GM18951 (cell line): Measurements from ENCODE around the gene MRPL14.
A peak's percentile ranks its signal among the peaks of the same experiment; 100 is the strongest.

Source experiments
- POLR2A ChIP-seq: IDR thresholded peaks from 4 replicates; pipeline ENCODE4 v1.6.1; 2011; ENCODE audit warnings: mild to moderate bottlenecking; ENCODE audit not compliant: insufficient read length, insufficient read depth; ENCODE audit errors: extremely low read depth
- in situ Hi-C: fragments of 300-500 bp; cut with MboI; formaldehyde crosslinking; loops from one replicate; pipeline ENCODE4 v1.12.0; 2022; ENCODE audit warnings: low sequenced_read_pairs, mixed read lengths, inconsistent platforms; ENCODE audit not compliant: unreplicated experiment

MRPL14 gene

GRCh38 chr6:44073612-44074438, 53.4 kb downstream of the MRPL14 start:
- in situ Hi-C loops = loop anchor here (10.0 kb wide), 1 partner anchor 309 kb away; no protein-coding TSS in a partner anchor
- TF ChIP-seq POLR2A = no peak

GRCh38 chr6:44072959-44073611, 54.2 kb downstream of the MRPL14 start:
- in situ Hi-C loops = loop anchor here (10.0 kb wide), 1 partner anchor 308 kb away; no protein-coding TSS in a partner anchor
- peak; percentile 74 for TF ChIP-seq POLR2A

GRCh38 chr6:44072452-44072958, 54.7 kb downstream of the MRPL14 start:
- no peak for TF ChIP-seq POLR2A
- in situ Hi-C loops = loop anchor here (10.0 kb wide), 1 partner anchor 308 kb away; no protein-coding TSS in a partner anchor

GRCh38 chr6:44071670-44072451, 55.4 kb downstream of the MRPL14 start:
- in situ Hi-C loops = loop anchor here (10.0 kb wide), 1 partner anchor 307 kb away; no protein-coding TSS in a partner anchor

GRCh38 chr6:44068607-44069296, 58.5 kb downstream of the MRPL14 start:
- in situ Hi-C loops = no loop called here
- TF ChIP-seq POLR2A = no peak

More at GRCh38 chr6:44071670-44072451, 55.4 kb downstream of the MRPL14 start:
- no peak for TF ChIP-seq POLR2A

- TF ChIP-seq POLR2A = no peak
Measured at GRCh38 chr6:44067173-44068139, 59.8 kb downstream of the MRPL14 start.

GRCh38 chr6:44066394-44067172, 60.7 kb downstream of the MRPL14 start:
- in situ Hi-C loops = no loop called here
- no peak for TF ChIP-seq POLR2A

More at GRCh38 chr6:44067173-44068139, 59.8 kb downstream of the MRPL14 start:
- in situ Hi-C loops = no loop called here

- TF ChIP-seq POLR2A = no peak
- in situ Hi-C loops = no loop called here
Measured at GRCh38 chr6:44065443-44066140, 61.7 kb downstream of the MRPL14 start.

- in situ Hi-C loops = no loop called here
- TF ChIP-seq POLR2A = no peak
Measured at GRCh38 chr6:44064948-44065272, 62.3 kb downstream of the MRPL14 start.
